H9 (cell line): ENCODE measurements around the gene PTPRF. TPM values are rescaled to one million over a fixed set of nuclear protein-coding genes. Genes with fewer than 3 reads are reported as not detected.

ENCODE experiments used
- DNase-seq: peaks from one replicate; pipeline ENCODE4 v3.0.0-alpha.2; 2017
- H2AFZ ChIP-seq: one replicate; pipeline ENCODE4 v1.6.1; 2013; ENCODE audit warnings: mild to moderate bottlenecking, low read length, control low read depth, moderate library complexity
- H2AK5ac ChIP-seq: 2 replicates; pipeline ENCODE4 v1.6.1; 2013; ENCODE audit warnings: low read length, control low read depth, mixed read lengths; ENCODE audit not compliant: insufficient read length
- H2BK120ac ChIP-seq: one replicate; pipeline ENCODE4 v1.6.1; 2013; ENCODE audit warnings: low read depth, mild to moderate bottlenecking, low read length, control low read depth, inconsistent platforms; ENCODE audit not compliant: poor library complexity, severe bottlenecking
- H2BK12ac ChIP-seq: 2 replicates; pipeline ENCODE4 v1.6.1; 2013; ENCODE audit warnings: low read length, control low read depth, mixed read lengths, low read depth; ENCODE audit not compliant: insufficient read length
- H2BK15ac ChIP-seq: 2 replicates; pipeline ENCODE4 v1.6.1; 2013; ENCODE audit warnings: low read depth, low read length, control low read depth
- H2BK20ac ChIP-seq: one replicate; pipeline ENCODE4 v1.6.1; 2013; ENCODE audit warnings: low read depth, mild to moderate bottlenecking, low read length, control low read depth, inconsistent platforms; ENCODE audit not compliant: poor library complexity, severe bottlenecking
- H2BK5ac ChIP-seq: 2 replicates; pipeline ENCODE4 v1.6.1; 2013; ENCODE audit warnings: low read length, control low read depth, mixed read lengths; ENCODE audit not compliant: insufficient read length
- H3K14ac ChIP-seq: 2 replicates; pipeline ENCODE4 v1.6.1; 2013; ENCODE audit warnings: low read length, control low read depth; ENCODE audit not compliant: insufficient read depth
- H3K18ac ChIP-seq: 2 replicates; pipeline ENCODE4 v1.6.1; 2013; ENCODE audit warnings: low read depth, mild to moderate bottlenecking, mixed read lengths, low read length, control low read depth; ENCODE audit not compliant: insufficient read length
- H3K23ac ChIP-seq: 2 replicates; pipeline ENCODE4 v1.6.1; 2013; ENCODE audit warnings: low read length, control low read depth, mixed read lengths, low read depth; ENCODE audit not compliant: insufficient read length
- H3K23me2 ChIP-seq: 2 replicates; pipeline ENCODE4 v1.6.1; 2013; ENCODE audit warnings: low read depth, mild to moderate bottlenecking, mixed read lengths, low read length, control low read depth; ENCODE audit not compliant: insufficient read length, poor library complexity, severe bottlenecking
- H3K27ac ChIP-seq: 2 replicates; pipeline ENCODE4 v1.5.1; 2013; ENCODE audit warnings: low read length, control low read depth, mixed read lengths, low read depth; ENCODE audit not compliant: insufficient read length
- H3K27me3 ChIP-seq: 2 replicates; pipeline ENCODE4 v1.6.1; 2013; ENCODE audit warnings: low read length, control low read depth, inconsistent platforms; ENCODE audit not compliant: insufficient read depth
- H3K4ac ChIP-seq: 2 replicates; pipeline ENCODE4 v1.6.1; 2013; ENCODE audit warnings: low read depth, mild to moderate bottlenecking, control low read depth, inconsistent platforms, low read length, moderate library complexity
- H3K4me1 ChIP-seq: 2 replicates; pipeline ENCODE4 v1.6.1; 2013; ENCODE audit warnings: low read length, control low read depth, inconsistent platforms; ENCODE audit not compliant: insufficient read depth
- H3K4me2 ChIP-seq: 2 replicates; pipeline ENCODE4 v1.6.1; 2013; ENCODE audit warnings: low read length, control low read depth, mixed read lengths; ENCODE audit not compliant: insufficient read length, insufficient read depth
- H3K56ac ChIP-seq: 2 replicates; pipeline ENCODE4 v1.6.1; 2013; ENCODE audit warnings: low read depth, mild to moderate bottlenecking, mixed read lengths, low read length, control low read depth; ENCODE audit not compliant: insufficient read length
- H3K79me1 ChIP-seq: 2 replicates; pipeline ENCODE4 v1.6.1; 2013; ENCODE audit warnings: low read depth, mild to moderate bottlenecking, moderate library complexity, low read length, control low read depth, inconsistent platforms; ENCODE audit not compliant: insufficient read depth, poor library complexity, severe bottlenecking
- H3K79me2 ChIP-seq: 2 replicates; pipeline ENCODE4 v1.6.1; 2013; ENCODE audit warnings: low read length, control low read depth, inconsistent platforms; ENCODE audit not compliant: insufficient read depth
- H3K9ac ChIP-seq: 2 replicates; pipeline ENCODE4 v1.6.1; 2013; ENCODE audit warnings: low read length, control low read depth, mixed read lengths; ENCODE audit not compliant: insufficient read length; ENCODE audit errors: extremely low read depth
- H3K9me3 ChIP-seq: one replicate; pipeline ENCODE4 v1.6.1; 2013; ENCODE audit warnings: low read depth, low read length, inconsistent platforms; ENCODE audit not compliant: control insufficient read depth
- H3T11ph ChIP-seq: one replicate; pipeline ENCODE4 v1.6.1; 2013; ENCODE audit warnings: mild to moderate bottlenecking, low read length, control low read depth, inconsistent platforms
- H4K20me1 ChIP-seq: one replicate; pipeline ENCODE4 v1.6.1; 2013; ENCODE audit not compliant: control insufficient read depth, insufficient read length, insufficient read depth
- H4K5ac ChIP-seq: 2 replicates; pipeline ENCODE4 v1.6.1; 2013; ENCODE audit warnings: low read depth, mild to moderate bottlenecking, mixed read lengths, low read length, control low read depth; ENCODE audit not compliant: insufficient read length
- H4K8ac ChIP-seq: replicated peaks from 2 replicates; pipeline ENCODE4 v1.6.1; 2013; ENCODE audit warnings: low read length, control low read depth, mixed read lengths, low read depth; ENCODE audit not compliant: insufficient read length
- H4K91ac ChIP-seq: 2 replicates; pipeline ENCODE4 v1.6.1; 2013; ENCODE audit warnings: low read depth, mild to moderate bottlenecking, moderate library complexity, mixed read lengths, low read length, control low read depth; ENCODE audit not compliant: insufficient read length
- H3K27ac Mint-ChIP-seq, 3 experiments: 2 replicates in 2 of 3; 3 replicates in 1 of 3; pipeline ENCODE4 v1.8.0; 2020 to 2021; ENCODE audit warnings: mixed read lengths in 3 of 3, mild to moderate bottlenecking in 1 of 3, moderate library complexity in 1 of 3
- H3K27me3 Mint-ChIP-seq: 2 replicates; pipeline ENCODE4 v1.8.0; 2021; ENCODE audit warnings: low read depth, mild to moderate bottlenecking, moderate library complexity, mixed read lengths
- H3K36me3 Mint-ChIP-seq, 3 experiments: 2 replicates in 2 of 3; 3 replicates in 1 of 3; pipeline ENCODE4 v1.8.0; 2020 to 2021; ENCODE audit warnings: low read depth in 3 of 3, mixed read lengths in 3 of 3; ENCODE audit not compliant: insufficient read depth in 1 of 3
- H3K4me1 Mint-ChIP-seq, 2 experiments: 2 replicates each; pipeline ENCODE4 v1.8.0; 2020; ENCODE audit warnings: mixed read lengths in 2 of 2
- H3K4me3 Mint-ChIP-seq, 2 experiments: 2 replicates in 1 of 2; 3 replicates in 1 of 2; pipeline ENCODE4 v1.8.0; 2020 to 2021; ENCODE audit warnings: mild to moderate bottlenecking in 2 of 2, mixed read lengths in 2 of 2, moderate library complexity in 1 of 2
- H3K9me3 Mint-ChIP-seq, 2 experiments: 2 replicates in 1 of 2; 3 replicates in 1 of 2; pipeline ENCODE4 v1.8.0; 2020; ENCODE audit warnings: mild to moderate bottlenecking in 2 of 2, mixed read lengths in 2 of 2, moderate library complexity in 1 of 2
- WGBS: extraction: QIAGEN DNeasy Blood & Tissue Kit; methylation state at CpG from one replicate; pipeline ENCODE4 v1.1.7; 2013; ENCODE audit warnings: missing lambda C conversion rate, low lambda C conversion rate, mixed read lengths; ENCODE audit not compliant: insufficient read length; ENCODE audit errors: extremely low coverage; 5-methylcytosine and 5-hydroxymethylcytosine counted together
- total RNA-seq: library from RNA; stranded (reverse); gene quantifications from 2 replicates; pipeline ENCODE4 v1.2.1, GENCODE V29; 2021
- TF ChIP-seq, protein P1 (sequence below): fragments of 200-600 bp; sonication (generic); conservative IDR thresholded peaks from 3 replicates; pipeline ENCODE4 v1.8.0; 2021; ENCODE audit warnings: antibody characterized with exemption, mild to moderate bottlenecking

The PTPRF gene
- total RNA-seq, 1 experiment from 2014 or later: 193 TPM

DNA sequence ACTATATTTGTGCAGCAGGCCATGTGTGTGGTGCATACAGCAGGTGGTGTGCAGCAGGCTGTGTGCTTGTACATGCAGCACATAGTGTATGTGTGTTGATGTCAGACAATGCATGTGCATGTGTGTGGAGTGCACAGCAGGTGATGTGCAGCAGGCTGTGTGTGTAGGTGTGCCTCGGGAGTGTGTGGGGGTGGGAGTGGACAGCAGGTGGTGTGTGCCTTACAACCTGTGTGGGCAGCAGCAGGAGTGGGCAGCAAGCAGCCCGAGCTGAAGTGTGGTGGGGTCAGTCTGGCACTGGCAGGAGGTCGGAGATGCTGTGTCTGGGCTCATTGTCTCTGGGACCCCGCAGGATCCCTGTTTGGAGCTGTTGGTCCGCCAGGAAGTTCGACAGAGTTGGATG is 29.6 kb downstream of the PTPRF start:
- no peaks in the 10 kb centered on the region for H3K27me3 ChIP-seq
- Mint-ChIP-seq H3K27ac (no peak overlapping the region), H3K27me3 (no peaks in the 10 kb centered on the region; the same call in 1 of the 2 replicates), H3K4me1 (peaks cover 25 to 31% of the 10 kb centered on the region in 2 experiments), H3K4me3 (no peak overlapping the region), H3K9me3 (no peaks in the 10 kb centered on the region), H3K36me3 (peaks cover 11 to 26% (median 14%) of the 10 kb centered on the region in 3 experiments)
- no peaks in the 10 kb centered on the region; the same call in 1 of the 2 replicates for H3K79me2 ChIP-seq
- H3K9me3 ChIP-seq: no peaks in the 10 kb centered on the region
- no CpG with 5 or more reads among the region's 6 CpGs for WGBS
- H2BK15ac ChIP-seq: no peak overlapping the region
- H3T11ph ChIP-seq: no peak overlapping the region
- DNase-seq: no peak
- H3K56ac ChIP-seq: no peak overlapping the region
- no peak overlapping the region for H2AK5ac ChIP-seq
- H3K23ac ChIP-seq: no peak overlapping the region
- no peak overlapping the region for H2BK120ac ChIP-seq
- H4K91ac ChIP-seq: no peak overlapping the region
- peaks cover 2% of the 10 kb centered on the region for H3K23me2 ChIP-seq
- TF ChIP-seq, protein P1, sequence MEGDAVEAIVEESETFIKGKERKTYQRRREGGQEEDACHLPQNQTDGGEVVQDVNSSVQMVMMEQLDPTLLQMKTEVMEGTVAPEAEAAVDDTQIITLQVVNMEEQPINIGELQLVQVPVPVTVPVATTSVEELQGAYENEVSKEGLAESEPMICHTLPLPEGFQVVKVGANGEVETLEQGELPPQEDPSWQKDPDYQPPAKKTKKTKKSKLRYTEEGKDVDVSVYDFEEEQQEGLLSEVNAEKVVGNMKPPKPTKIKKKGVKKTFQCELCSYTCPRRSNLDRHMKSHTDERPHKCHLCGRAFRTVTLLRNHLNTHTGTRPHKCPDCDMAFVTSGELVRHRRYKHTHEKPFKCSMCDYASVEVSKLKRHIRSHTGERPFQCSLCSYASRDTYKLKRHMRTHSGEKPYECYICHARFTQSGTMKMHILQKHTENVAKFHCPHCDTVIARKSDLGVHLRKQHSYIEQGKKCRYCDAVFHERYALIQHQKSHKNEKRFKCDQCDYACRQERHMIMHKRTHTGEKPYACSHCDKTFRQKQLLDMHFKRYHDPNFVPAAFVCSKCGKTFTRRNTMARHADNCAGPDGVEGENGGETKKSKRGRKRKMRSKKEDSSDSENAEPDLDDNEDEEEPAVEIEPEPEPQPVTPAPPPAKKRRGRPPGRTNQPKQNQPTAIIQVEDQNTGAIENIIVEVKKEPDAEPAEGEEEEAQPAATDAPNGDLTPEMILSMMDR: no peak
- no peak overlapping the region for H3K4me2 ChIP-seq
- no peak overlapping the region for H4K5ac ChIP-seq
- H2BK5ac ChIP-seq: no peak overlapping the region
- peaks cover 3% of the 10 kb centered on the region for H4K20me1 ChIP-seq
- H3K79me1 ChIP-seq: no peaks in the 10 kb centered on the region
- no peak overlapping the region for H4K8ac ChIP-seq
- no peak overlapping the region for H3K18ac ChIP-seq
- H3K9ac ChIP-seq: no peak overlapping the region
- H3K4me1 ChIP-seq: peaks cover 12% of the 10 kb centered on the region
- no peak overlapping the region for H2BK20ac ChIP-seq
- no peak overlapping the region for H2AFZ ChIP-seq
- no peak overlapping the region for H3K14ac ChIP-seq
- no peak overlapping the region for H3K4ac ChIP-seq
- H3K27ac ChIP-seq: no peak overlapping the region
- no peak overlapping the region for H2BK12ac ChIP-seq
